IPS-18c (cell line): Measurements from ENCODE around the gene PPP1R12C.
A peak's percentile ranks its signal among the peaks of the same experiment; 100 is the strongest.
"Not testable (repeated sequence)": the region's sequence is repeated elsewhere in the genome, so short reads cannot be mapped to it uniquely, and the experiment has no call there.

Experiments used
- H3K4me3 ChIP-seq: 2 replicates; pipeline ENCODE4 v1.7.0; 2013; ENCODE audit warnings: low read depth, mild to moderate bottlenecking, low read length, moderate library complexity; ENCODE audit not compliant: insufficient read depth
- H3K9me3 ChIP-seq: one replicate; pipeline ENCODE4 v1.6.1; 2013; ENCODE audit warnings: mild to moderate bottlenecking, low read length, moderate library complexity; ENCODE audit not compliant: control insufficient read depth, insufficient read depth

Gene PPP1R12C

DNA sequence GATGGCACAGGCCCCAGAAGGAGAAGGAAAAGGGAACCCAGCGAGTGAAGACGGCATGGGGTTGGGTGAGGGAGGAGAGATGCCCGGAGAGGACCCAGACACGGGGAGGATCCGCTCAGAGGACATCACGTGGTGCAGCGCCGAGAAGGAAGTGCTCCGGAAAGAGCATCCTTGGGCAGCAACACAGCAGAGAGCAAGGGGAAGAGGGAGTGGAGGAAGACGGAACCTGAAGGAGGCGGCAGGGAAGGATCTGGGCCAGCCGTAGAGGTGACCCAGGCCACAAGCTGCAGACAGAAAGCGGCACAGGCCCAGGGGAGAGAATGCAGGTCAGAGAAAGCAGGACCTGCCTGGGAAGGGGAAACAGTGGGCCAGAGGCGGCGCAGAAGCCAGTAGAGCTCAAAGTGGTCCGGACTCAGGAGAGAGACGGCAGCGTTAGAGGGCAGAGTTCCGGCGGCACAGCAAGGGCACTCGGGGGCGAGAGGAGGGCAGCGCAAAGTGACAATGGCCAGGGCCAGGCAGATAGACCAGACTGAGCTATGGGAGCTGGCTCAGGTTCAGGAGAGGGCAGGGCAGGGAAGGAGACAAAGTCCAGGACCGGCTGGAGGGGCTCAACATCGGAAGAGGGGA, 1.1 kb downstream of the PPP1R12C start:
- H3K9me3 ChIP-seq, result no peaks in the 10 kb centered on the region
- peak overlapping the region; percentile 86 for H3K4me3 ChIP-seq

DNA sequence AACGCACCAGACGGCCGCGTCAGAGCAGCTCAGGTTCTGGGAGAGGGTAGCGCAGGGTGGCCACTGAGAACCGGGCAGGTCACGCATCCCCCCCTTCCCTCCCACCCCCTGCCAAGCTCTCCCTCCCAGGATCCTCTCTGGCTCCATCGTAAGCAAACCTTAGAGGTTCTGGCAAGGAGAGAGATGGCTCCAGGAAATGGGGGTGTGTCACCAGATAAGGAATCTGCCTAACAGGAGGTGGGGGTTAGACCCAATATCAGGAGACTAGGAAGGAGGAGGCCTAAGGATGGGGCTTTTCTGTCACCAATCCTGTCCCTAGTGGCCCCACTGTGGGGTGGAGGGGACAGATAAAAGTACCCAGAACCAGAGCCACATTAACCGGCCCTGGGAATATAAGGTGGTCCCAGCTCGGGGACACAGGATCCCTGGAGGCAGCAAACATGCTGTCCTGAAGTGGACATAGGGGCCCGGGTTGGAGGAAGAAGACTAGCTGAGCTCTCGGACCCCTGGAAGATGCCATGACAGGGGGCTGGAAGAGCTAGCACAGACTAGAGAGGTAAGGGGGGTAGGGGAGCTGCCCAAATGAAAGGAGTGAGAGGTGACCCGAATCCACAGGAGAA, 1.9 kb downstream of the PPP1R12C start:
- Histone ChIP-seq H3K9me3 (no peaks in the 10 kb centered on the region), H3K4me3 (peak overlapping the region; percentile 86)

DNA sequence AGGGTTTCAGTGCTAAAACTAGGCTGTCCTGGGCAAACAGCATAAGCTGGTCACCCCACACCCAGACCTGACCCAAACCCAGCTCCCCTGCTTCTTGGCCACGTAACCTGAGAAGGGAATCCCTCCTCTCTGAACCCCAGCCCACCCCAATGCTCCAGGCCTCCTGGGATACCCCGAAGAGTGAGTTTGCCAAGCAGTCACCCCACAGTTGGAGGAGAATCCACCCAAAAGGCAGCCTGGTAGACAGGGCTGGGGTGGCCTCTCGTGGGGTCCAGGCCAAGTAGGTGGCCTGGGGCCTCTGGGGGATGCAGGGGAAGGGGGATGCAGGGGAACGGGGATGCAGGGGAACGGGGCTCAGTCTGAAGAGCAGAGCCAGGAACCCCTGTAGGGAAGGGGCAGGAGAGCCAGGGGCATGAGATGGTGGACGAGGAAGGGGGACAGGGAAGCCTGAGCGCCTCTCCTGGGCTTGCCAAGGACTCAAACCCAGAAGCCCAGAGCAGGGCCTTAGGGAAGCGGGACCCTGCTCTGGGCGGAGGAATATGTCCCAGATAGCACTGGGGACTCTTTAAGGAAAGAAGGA, 2.8 kb downstream of the PPP1R12C start:
- Histone ChIP-seq H3K4me3 (no peak overlapping the region), H3K9me3 (no peaks in the 10 kb centered on the region)

DNA sequence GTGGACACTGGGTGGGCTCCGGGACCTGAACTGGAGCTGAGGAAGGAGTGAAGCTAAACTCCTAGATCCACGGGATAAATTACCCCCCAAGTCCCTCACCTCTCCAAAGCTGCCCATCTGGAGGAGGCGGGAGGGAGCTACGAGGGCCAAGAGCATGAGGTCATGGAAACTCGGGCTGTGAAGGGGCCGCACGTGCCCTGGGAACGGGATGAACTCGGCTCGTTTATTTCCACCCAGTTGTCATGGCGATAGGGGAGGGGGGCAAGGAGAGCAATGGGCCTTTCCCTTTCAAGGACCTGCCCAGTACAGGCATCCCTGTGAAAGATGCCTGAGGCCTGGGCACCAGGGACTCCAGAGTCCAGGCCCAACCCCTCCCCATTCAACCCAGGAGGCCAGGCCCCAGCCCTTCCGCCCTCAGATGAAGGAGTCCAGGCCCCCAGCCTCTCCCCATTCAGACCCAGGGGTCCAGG, 3.8 kb downstream of the PPP1R12C start:
- no peak overlapping the region for H3K4me3 ChIP-seq

DNA sequence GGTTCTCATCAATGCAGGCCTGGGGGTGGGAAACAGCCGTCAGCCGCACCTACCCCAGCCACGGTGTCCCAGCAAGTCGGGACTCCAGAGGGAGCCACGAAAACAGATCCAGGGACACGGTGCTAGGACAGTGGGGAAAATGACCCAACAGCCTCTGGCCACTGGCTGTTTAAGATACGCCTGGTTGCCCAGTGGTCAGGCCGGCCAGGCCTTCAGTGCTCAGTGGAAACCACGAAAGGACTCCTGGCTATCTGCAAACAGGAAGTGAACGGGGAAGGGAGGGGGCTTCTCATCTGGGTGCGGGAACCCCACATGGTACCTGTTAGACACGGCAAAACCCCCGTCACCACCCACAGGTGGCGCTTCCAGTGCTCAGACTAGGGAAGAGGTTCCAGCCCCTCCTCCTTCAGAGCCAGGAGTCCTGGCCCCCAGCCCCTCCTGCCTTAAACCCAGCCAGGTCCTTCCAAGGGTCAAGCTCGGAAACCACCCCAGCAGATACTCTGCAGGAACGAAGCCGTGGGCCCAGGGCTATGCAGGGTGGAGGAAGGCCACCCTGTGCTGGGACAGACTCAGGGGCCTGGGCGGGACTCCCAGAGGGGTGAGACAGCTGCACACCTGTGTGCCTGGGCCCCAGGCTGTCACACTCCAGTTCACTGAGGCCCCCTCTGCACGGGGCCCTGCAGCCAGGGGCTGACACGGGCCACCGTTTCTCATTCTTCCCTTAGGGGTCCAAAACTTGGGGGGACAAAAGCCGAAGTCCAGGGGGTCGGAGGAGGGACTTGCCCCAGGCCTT, 4.5 kb downstream of the PPP1R12C start:
- Histone ChIP-seq H3K4me3 (no peak overlapping the region), H3K9me3 (no peaks in the 10 kb centered on the region)

More for the DNA sequence above, 3.8 kb downstream of the PPP1R12C start:
- no peaks in the 10 kb centered on the region for H3K9me3 ChIP-seq

- Histone ChIP-seq H3K4me3 (no peak overlapping the region), H3K9me3 (no peaks in the 10 kb centered on the region)
These were observed 5.1 kb downstream of the PPP1R12C start for GRCh38 chr19:55112246-55112776.

DNA sequence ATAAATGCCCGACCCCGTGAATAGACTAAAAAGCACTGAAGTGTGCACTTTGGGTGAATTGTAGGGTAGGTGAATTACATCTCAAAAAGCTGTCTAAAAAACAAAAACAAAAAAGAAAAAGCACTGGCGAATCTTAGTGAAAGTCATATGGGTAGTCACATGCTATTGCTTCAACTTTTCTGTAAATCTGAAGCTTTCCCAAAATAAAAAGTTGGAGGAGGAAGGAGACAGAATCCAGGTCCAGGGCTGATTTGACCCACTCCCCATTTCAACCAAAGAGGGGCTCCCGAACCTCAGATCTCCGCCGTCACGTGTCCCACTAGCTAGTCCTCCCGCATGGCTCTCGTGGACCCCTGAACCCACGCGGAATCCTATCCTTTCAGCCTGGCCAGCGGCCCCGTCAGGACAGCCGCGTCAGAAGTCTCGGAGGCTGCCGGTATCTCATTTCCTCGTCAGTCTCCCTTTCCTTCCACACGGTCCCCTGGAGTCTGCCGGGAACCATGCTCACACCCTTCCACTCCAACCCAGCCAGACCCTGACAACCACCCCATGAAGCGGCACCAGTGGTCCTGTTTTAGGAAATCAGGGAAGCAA, 6.1 kb downstream of the PPP1R12C start:
- Histone ChIP-seq H3K9me3 (no peaks in the 10 kb centered on the region), H3K4me3 (no peak overlapping the region)

GRCh38 chr19:55109527-55110291, 7.7 kb downstream of the PPP1R12C start:
- Histone ChIP-seq H3K9me3 (no peaks in the 10 kb centered on the region), H3K4me3 (no peak overlapping the region)

GRCh38 chr19:55107252-55107651, 10.2 kb downstream of the PPP1R12C start:
- H3K4me3 ChIP-seq, H3K9me3 ChIP-seq: not testable (repeated sequence)

- no peak overlapping the region for H3K4me3 ChIP-seq
- no peaks in the 10 kb centered on the region for H3K9me3 ChIP-seq
These were observed 10.8 kb downstream of the PPP1R12C start for GRCh38 chr19:55106591-55106990.

GRCh38 chr19:55105237-55105636, 12.2 kb downstream of the PPP1R12C start:
- H3K4me3 ChIP-seq, result no peak overlapping the region

DNA sequence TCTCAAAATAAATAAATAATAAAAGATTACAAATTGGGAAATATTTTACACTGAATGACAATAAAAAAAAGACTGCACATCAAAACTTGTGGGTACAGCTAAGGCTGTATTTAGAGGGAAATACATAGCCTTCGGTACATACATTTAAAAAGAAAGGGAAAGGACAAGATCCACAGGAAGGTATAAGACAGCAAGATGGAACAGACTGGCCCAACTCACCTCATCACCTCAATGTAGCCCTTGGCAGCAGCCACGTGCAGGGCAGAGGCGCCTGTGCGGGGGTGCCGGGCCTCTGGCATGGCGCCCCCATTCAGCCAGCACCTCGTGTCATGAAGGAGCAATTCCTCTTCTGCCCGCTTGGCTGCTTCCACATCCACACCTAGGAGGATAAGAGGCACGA, 14.2 kb downstream of the PPP1R12C start:
- H3K9me3 ChIP-seq, result no peaks in the 10 kb centered on the region
- no peak overlapping the region for H3K4me3 ChIP-seq

More at GRCh38 chr19:55105237-55105636, 12.2 kb downstream of the PPP1R12C start:
- H3K9me3 ChIP-seq, result no peaks in the 10 kb centered on the region

DNA sequence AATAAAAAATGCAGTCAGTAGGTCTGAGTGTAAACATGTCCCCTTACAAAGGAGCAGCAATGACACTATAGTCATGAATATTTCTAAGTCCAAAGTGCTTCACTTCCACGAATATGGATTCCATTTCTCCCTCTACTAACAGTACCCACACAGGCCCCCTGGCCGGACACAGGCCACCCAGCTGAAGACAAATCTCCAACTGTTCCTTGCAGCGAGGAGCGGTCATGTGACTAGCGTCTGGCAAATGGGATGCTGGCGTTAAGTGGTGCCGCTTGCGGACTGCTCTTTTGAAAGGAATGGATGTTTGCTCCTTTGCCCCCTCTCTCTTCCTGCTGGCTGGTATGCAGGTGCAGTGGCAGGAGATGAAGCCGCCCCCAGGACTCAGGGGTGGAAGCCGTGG, 16.2 kb downstream of the PPP1R12C start:
- Histone ChIP-seq H3K9me3 (no peaks in the 10 kb centered on the region), H3K4me3 (no peak overlapping the region)

- Histone ChIP-seq H3K4me3 (no peak overlapping the region), H3K9me3 (no peaks in the 10 kb centered on the region)
These were observed 17.6 kb downstream of the PPP1R12C start for GRCh38 chr19:55099557-55100506.

DNA sequence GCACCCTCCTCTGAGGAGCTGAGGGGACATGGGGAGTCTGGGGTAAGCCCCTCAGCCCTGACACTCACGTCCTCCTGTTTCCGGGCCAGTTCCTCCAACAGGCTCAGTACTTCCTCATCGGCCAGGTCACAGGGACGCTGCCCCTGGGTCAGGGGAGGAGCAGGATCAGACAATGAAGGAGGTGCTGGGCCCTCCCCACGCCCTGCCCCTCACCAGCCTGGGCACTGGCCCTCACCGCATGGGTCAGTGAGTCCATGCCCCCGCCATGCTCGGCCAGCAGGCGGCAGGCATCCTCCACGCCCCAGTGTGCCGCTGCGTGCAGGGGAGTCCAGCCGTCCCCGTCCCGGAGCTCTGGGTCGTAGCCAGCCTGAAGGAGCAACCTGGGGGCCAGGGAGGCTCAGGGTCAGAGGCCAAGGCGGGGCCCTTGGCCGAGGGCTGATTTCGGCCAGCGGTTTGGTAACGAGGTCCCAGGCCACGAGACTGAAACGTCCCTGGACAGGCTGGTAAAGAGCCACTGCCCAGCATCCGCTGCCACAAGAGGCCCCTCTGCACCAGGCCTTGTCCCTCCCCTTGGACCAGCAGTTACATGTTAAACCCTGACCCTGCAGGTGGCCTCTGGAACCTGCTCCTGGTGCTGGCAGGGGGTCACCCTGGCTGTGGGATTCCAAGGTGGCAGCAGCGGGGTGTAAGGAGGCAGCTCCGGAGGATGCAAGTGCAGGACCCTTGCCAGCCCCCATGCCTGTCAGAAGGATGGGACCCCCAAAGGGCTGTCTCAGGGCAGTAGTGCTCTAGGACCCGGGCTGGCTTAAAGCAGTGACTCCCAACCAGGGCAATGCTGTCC, 18.5 kb downstream of the PPP1R12C start:
- no peak overlapping the region for H3K4me3 ChIP-seq
- no peaks in the 10 kb centered on the region for H3K9me3 ChIP-seq
